Colonic mucosa (tissue), 4 donors: ENCODE measurements around the gene PAN3. TPM values are rescaled to one million over a fixed set of nuclear protein-coding genes. Genes with fewer than 3 reads are reported as not detected.

Experiments used
- DNase-seq: peaks from one replicate; pipeline ENCODE4 v3.0.0-alpha.2; 2020
- H3K27ac ChIP-seq: fragments of 200-600 bp; one replicate; pipeline ENCODE4 v1.8.0; 2021
- H3K27me3 ChIP-seq: fragments of 200-600 bp; one replicate; pipeline ENCODE4 v1.8.0; 2021
- H3K36me3 ChIP-seq: fragments of 200-600 bp; one replicate; pipeline ENCODE4 v1.8.0; 2021
- H3K4me1 ChIP-seq: fragments of 200-600 bp; one replicate; pipeline ENCODE4 v1.8.0; 2021; ENCODE audit warnings: mild to moderate bottlenecking
- H3K4me3 ChIP-seq: fragments of 200-600 bp; one replicate; pipeline ENCODE4 v1.8.0; 2021
- H3K9ac ChIP-seq, 2 donors: one replicate each; pipeline ENCODE4 v1.7.0; 2013; ENCODE audit warnings: control low read depth in 2 of 2, low read depth in 2 of 2, low read length in 2 of 2
- H3K9me3 ChIP-seq: fragments of 200-600 bp; one replicate; pipeline ENCODE4 v1.8.0; 2021
- intact Hi-C: fragments of 100-400 bp; cut with DNase I; formaldehyde crosslinking; loops from one replicate; pipeline ENCODE4 v1.14.1; 2022
- total RNA-seq, 2 donors: library from RNA; stranded (reverse); fragmentation: NEBNext Ultra II Directional in 1 of 2; extraction: Animal tissue kit (Norgen Biotek cat#: 25700) in 1 of 2; gene quantifications; one replicate each; pipeline ENCODE4 v1.2.1, GENCODE V29; 2021
- TF ChIP-seq, protein P1 (sequence below): fragments of 200-600 bp; IDR thresholded peaks from one replicate; pipeline ENCODE4 v1.8.0; 2022; ENCODE audit warnings: antibody characterized with exemption, mild to moderate bottlenecking
- donor health status: healthy.
- donor health status: DM: no; HTN: no; CAD: no.
- donor health status: DM: no; HTN: no; CAD: no.

Gene PAN3
- total RNA-seq, 2 donors from 2014 or later = 29.3 to 38.7 TPM

DNA sequence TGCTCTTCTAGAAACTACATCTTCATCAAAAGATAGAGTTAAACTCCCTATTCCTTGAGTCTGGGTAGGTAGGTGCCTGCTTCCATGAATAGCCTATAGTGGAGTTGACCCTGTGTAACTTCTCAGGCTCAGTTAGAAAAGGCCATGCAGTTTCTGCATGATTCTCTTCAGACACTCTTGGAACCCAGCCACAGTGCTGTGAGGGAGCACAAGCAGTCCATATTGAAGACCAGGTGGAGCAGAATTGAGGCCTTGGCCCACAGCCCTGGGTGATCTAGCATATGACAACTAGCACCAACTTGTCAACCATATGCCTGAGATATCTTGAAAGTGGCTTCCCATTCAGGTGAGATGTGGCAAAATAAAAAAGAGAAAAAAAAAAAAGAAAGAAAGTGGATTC lies 10.3 kb upstream of the PAN3 start:
- Histone ChIP-seq H3K27me3 (no peaks in the 10 kb centered on the region), H3K9ac (no peak overlapping the region), H3K36me3 (no peaks in the 10 kb centered on the region), H3K27ac (no peak overlapping the region), H3K4me3 (no peak overlapping the region), H3K4me1 (no peaks in the 10 kb centered on the region), H3K9me3 (no peaks in the 10 kb centered on the region)
- TF ChIP-seq, protein P1, sequence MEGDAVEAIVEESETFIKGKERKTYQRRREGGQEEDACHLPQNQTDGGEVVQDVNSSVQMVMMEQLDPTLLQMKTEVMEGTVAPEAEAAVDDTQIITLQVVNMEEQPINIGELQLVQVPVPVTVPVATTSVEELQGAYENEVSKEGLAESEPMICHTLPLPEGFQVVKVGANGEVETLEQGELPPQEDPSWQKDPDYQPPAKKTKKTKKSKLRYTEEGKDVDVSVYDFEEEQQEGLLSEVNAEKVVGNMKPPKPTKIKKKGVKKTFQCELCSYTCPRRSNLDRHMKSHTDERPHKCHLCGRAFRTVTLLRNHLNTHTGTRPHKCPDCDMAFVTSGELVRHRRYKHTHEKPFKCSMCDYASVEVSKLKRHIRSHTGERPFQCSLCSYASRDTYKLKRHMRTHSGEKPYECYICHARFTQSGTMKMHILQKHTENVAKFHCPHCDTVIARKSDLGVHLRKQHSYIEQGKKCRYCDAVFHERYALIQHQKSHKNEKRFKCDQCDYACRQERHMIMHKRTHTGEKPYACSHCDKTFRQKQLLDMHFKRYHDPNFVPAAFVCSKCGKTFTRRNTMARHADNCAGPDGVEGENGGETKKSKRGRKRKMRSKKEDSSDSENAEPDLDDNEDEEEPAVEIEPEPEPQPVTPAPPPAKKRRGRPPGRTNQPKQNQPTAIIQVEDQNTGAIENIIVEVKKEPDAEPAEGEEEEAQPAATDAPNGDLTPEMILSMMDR = no peak
- intact Hi-C loops = no loop called here
- DNase-seq = no peak

DNA sequence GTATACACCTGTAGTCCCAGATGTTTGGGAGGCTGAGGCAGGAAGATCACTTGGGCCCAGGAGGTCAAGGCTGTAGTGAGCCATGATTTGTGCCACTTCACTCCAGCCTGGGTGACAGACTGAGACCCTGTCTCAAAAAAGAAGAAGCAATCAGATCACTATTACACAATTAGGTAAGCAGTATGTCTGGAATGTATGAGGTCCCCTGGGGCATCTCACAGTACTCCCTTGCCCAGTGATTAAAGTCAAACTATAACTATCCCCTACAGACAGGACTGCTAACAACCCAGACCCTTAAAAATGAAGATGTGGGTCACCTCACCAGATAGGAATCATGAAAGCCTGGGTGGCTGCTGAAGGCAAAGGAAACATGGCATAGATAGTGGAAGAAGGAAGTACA lies 9.4 kb upstream of the PAN3 start:
- no peak overlapping the region for H3K27ac ChIP-seq
- DNase-seq = no peak
- TF ChIP-seq, protein P1 = no peak
- no peaks in the 10 kb centered on the region for H3K27me3 ChIP-seq
- no peaks in the 10 kb centered on the region for H3K9me3 ChIP-seq
- H3K36me3 ChIP-seq = no peaks in the 10 kb centered on the region
- H3K4me1 ChIP-seq = no peaks in the 10 kb centered on the region
- no peak overlapping the region for H3K4me3 ChIP-seq
- no peak overlapping the region for H3K9ac ChIP-seq
- intact Hi-C loops = no loop called here

DNA sequence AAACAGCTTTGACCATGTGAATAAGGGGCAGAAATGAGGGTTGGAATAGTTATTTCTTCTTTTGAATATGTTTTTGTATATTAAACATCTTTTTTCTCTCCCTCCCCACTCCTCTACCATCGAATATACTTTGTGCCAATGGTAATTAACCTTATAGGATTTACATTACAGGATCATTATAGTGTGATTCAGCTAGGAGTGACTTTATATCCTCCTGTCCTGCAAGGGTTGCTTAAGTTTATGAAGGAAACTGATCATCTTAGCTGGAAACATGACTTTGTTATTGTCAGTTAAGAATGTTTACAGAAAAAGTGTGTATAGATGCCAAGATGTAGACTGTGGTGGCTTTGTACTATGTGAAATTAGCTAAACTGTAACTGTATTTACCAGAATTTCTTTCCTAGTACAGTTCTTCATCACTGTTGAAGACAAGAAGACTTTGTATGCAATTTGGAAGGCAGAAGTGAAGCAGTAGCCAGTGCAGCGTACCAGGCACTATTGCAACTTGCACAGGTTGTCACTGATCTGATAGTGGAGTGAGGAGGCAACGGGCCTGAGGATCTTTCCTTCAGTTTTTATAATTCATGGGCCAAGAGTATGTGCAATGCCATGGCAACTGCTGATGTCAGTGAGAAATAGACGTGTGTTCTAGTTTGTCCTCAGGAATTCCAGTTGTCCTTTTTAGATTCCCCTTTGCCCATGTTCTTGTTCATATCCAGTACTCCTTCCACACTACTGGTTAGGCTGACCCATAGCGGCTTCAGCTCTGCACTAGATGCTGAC lies 8.2 kb upstream of the PAN3 start:
- TF ChIP-seq, protein P1 = no peak
- intact Hi-C loops = no loop called here
- no peak overlapping the region for H3K9ac ChIP-seq
- no peaks in the 10 kb centered on the region for H3K36me3 ChIP-seq
- no peaks in the 10 kb centered on the region for H3K27me3 ChIP-seq
- H3K4me3 ChIP-seq = no peak overlapping the region
- no peaks in the 10 kb centered on the region for H3K4me1 ChIP-seq
- no peak overlapping the region for H3K27ac ChIP-seq
- DNase-seq = no peak
- H3K9me3 ChIP-seq = no peaks in the 10 kb centered on the region

DNA sequence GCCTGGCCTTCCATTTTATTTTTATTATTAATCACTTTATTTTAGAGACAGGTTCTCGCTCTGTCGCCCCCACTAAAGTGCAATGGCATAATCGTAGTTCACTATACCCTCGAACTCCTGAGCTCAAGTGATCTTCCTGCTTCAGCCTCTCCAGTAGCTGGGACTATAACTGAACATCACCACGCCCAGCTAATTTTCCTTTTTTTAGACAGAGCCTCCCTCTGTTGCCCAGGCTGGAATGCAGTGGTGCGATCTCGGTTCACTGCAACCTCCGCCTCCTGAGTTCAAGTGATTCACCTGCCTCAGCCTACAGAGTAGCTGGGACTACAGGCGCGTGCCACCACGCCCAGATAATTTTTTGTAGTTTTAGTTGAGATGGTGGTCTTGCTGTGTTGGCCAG lies 6.7 kb upstream of the PAN3 start:
- Histone ChIP-seq H3K36me3 (no peaks in the 10 kb centered on the region), H3K27ac (no peak overlapping the region), H3K9ac (no peak overlapping the region), H3K27me3 (no peaks in the 10 kb centered on the region), H3K4me1 (no peaks in the 10 kb centered on the region), H3K9me3 (no peaks in the 10 kb centered on the region), H3K4me3 (no peak overlapping the region)
- intact Hi-C loops = no loop called here
- TF ChIP-seq, protein P1 = no peak
- no peak for DNase-seq

DNA sequence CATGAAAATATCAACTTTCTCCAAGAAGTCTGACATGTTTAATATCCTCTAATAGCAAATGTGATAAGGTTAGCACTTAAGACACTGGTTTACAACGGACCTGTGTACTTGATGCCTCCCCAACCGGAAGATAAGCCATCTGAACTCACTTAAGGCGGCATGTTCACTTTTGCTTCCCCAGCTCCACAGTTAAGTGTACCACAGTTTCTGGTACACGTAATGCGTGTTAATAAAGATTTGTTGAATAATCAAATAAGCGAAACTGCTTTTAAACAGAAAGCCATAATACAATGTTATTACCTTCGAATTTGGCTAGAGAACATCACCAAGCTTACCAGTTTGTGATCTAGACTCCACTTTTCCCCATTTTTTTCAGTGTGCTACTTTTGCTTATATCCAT lies 1.4 kb upstream of the PAN3 start:
- Histone ChIP-seq H3K4me3 (no peak overlapping the region), H3K27ac (no peak overlapping the region), H3K9ac (peak overlapping the region; percentile 1 to 84), H3K9me3 (no peaks in the 10 kb centered on the region), H3K27me3 (no peaks in the 10 kb centered on the region), H3K36me3 (no peaks in the 10 kb centered on the region), H3K4me1 (no peaks in the 10 kb centered on the region)
- DNase-seq = no peak
- TF ChIP-seq, protein P1 = no peak
- intact Hi-C loops = no loop called here
